ENCODE data around the gene MAP3K1. TPM values are rescaled to one million over a fixed set of nuclear protein-coding genes. Genes with fewer than 3 reads are reported as not detected.

MAP3K1 gene
- total RNA-seq, 1 donor from 2014 or later, result 5.7 TPM

DNA sequence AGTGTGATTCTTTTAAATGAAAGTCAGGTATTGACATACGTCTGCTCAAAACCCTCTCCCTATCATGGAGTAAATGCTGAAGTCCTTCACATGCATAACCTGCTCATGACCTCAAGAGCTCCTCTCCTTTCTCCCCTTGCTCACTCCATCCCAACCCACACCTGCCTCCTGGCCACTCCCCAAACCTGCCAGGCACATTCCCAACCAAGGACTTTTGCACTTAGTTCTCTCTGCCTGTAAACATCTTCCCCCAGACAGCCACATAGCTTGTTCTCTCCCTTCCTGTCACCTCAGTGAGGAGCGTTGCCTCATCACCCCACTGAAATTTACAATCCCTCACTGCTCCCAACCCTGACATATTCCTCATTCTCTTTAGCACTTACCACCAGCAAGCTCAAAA, 102.7 kb downstream of the MAP3K1 start:
- DNase-seq, result no peak
- H3K4me1 ChIP-seq, result peaks cover 15% of the 10 kb centered on the region
- H3K9me3 ChIP-seq (replicated peaks), result no peaks in the 10 kb centered on the region
- no peak overlapping the region for H3K4me3 ChIP-seq
- TF ChIP-seq, protein P1, sequence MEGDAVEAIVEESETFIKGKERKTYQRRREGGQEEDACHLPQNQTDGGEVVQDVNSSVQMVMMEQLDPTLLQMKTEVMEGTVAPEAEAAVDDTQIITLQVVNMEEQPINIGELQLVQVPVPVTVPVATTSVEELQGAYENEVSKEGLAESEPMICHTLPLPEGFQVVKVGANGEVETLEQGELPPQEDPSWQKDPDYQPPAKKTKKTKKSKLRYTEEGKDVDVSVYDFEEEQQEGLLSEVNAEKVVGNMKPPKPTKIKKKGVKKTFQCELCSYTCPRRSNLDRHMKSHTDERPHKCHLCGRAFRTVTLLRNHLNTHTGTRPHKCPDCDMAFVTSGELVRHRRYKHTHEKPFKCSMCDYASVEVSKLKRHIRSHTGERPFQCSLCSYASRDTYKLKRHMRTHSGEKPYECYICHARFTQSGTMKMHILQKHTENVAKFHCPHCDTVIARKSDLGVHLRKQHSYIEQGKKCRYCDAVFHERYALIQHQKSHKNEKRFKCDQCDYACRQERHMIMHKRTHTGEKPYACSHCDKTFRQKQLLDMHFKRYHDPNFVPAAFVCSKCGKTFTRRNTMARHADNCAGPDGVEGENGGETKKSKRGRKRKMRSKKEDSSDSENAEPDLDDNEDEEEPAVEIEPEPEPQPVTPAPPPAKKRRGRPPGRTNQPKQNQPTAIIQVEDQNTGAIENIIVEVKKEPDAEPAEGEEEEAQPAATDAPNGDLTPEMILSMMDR (IDR thresholded peaks at IDR 0.05; ENCODE audit: borderline replicate concordance), result no peak
- H3K27ac ChIP-seq (replicated peaks), result peak overlapping the region; percentile 84
- peaks cover 24% of the 10 kb centered on the region for H3K36me3 ChIP-seq
- intact Hi-C loops (cut with micrococcal nuclease), result no loop called here
- no peaks in the 10 kb centered on the region for H3K27me3 ChIP-seq (ENCODE audit: low read depth)

DNA sequence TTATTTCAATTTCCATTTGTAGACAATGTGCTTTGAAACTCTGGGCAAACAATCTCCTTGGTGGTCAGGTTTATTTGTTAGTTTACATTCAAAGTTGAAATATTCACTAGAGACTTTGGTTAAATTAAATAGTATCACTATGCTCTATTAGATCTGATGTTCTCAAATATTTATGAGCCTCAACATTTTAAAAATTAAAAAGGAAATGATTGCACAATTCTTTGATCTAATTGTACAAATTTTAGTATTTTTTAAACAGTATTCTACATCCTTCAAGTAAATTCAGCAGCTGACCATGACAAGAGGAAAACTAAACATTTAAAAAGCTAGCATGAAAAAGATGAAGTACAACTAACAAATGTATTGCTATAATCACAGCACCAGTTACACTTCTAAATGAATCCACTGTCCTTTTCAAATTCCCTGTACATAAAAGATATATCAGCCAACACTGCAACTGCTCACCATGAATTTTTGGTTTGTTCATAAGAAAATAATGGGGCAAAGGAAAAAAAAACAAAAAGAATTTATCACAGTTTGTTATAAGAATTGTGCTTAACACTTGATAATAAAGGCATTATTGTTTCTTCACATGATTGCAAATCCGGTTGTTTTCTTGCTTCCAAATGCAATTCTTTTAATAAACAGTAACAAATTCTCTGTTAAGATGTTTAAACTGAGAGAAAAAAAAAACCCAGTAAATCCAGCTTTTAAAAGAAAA, 104.8 kb downstream of the MAP3K1 start:
- intact Hi-C loops (cut with micrococcal nuclease), result no loop called here
- no peak for DNase-seq
- H3K27me3 ChIP-seq (ENCODE audit: low read depth), result no peaks in the 10 kb centered on the region
- TF ChIP-seq, protein P1 (IDR thresholded peaks at IDR 0.05; ENCODE audit: borderline replicate concordance), result no peak
- peaks cover 15% of the 10 kb centered on the region for H3K4me1 ChIP-seq
- H3K9me3 ChIP-seq (replicated peaks), result no peaks in the 10 kb centered on the region
- H3K4me3 ChIP-seq, result no peak overlapping the region
- H3K27ac ChIP-seq (replicated peaks), result no peak overlapping the region
- peaks cover 40% of the 10 kb centered on the region for H3K36me3 ChIP-seq

DNA sequence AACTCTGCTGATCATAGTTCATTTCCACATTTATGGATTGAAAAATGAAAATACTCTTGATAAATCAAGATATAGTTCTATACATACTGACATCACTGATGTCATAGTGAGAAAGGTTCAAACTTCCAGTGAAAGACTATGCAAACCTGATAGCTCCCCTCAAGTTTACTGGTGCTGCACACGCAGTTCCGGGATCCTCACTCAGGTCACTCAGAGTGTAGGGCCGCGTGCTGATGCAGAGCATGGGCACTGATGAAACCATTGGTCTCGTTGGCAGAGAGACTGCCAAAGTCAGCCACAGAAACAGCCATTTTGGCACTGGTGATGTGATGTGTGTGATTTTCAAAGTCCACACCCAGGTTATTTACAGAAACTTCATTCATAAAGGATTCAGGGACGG, 107.6 kb downstream of the MAP3K1 start:
- DNase-seq, result no peak
- Histone ChIP-seq H3K4me1 (peaks cover 8% of the 10 kb centered on the region), H3K9me3 (replicated peaks) (no peaks in the 10 kb centered on the region), H3K4me3 (no peak overlapping the region), H3K36me3 (peaks cover 67% of the 10 kb centered on the region), H3K27ac (replicated peaks) (no peak overlapping the region), H3K27me3 (ENCODE audit: low read depth) (no peaks in the 10 kb centered on the region)
- intact Hi-C loops (cut with micrococcal nuclease), result no loop called here
- TF ChIP-seq, protein P1 (IDR thresholded peaks at IDR 0.05; ENCODE audit: borderline replicate concordance), result no peak

DNA sequence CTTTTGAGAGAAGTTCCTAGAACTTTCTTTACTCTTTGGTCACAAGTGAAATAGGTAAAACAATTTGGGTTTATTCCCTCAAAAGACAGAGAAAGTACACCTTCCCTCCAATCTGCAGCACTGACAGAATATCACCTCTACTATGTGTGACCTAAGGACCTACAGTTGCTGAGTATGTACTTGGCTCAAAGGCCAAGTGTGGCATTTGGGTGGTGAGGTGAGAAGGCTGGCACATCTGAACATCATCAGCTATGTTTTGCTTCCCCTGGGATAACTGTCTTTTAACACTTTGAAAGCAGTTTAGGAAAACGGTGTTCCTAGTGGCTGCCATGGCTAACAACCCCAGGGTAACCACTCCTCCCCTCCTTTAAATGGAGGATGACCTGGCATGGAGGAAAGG, 119.0 kb downstream of the MAP3K1 start:
- H3K27me3 ChIP-seq (ENCODE audit: low read depth), result no peaks in the 10 kb centered on the region
- intact Hi-C loops (cut with micrococcal nuclease), result no loop called here

DNA sequence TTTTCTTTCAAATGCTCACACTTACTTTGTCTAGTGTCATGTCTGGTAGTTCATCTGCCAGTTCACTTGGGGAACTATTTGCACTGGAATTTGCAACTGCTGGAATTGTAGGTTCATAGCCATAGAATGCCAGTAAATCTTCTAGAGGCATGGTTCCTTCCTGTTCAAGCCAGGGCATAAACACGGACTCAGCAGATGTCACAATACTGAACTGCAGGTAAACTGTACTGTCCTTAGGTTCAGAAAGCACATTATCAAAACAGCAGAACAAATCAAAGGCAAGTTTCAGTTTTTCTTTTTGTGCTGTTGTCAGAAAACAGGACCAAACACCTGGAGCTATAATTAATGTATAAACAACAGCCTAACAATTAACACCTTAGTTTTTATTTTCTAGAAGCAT, 123.5 kb downstream of the MAP3K1 start:
- Histone ChIP-seq H3K27me3 (ENCODE audit: low read depth) (no peaks in the 10 kb centered on the region), H3K9me3 (replicated peaks) (no peaks in the 10 kb centered on the region), H3K4me3 (no peak overlapping the region), H3K36me3 (peaks cover 92% of the 10 kb centered on the region), H3K4me1 (peaks cover 11% of the 10 kb centered on the region), H3K27ac (replicated peaks) (no peak overlapping the region)
- intact Hi-C loops (cut with micrococcal nuclease), result no loop called here
- TF ChIP-seq, protein P1 (IDR thresholded peaks at IDR 0.05; ENCODE audit: borderline replicate concordance), result no peak
- no peak for DNase-seq

More for the DNA sequence above, 119.0 kb downstream of the MAP3K1 start:
- Histone ChIP-seq H3K27ac (replicated peaks) (peak overlapping the region; percentile 30), H3K4me3 (no peak overlapping the region), H3K4me1 (peaks cover 11% of the 10 kb centered on the region), H3K9me3 (replicated peaks) (no peaks in the 10 kb centered on the region), H3K36me3 (peaks cover 92% of the 10 kb centered on the region)
- no peak for DNase-seq
- TF ChIP-seq, protein P1 (IDR thresholded peaks at IDR 0.05; ENCODE audit: borderline replicate concordance), result no peak
